Keratinocyte (primary cell): ENCODE results near the gene AP2A2. TPM values are rescaled to one million over a fixed set of nuclear protein-coding genes. Genes with fewer than 3 reads are reported as not detected.

Experiments used
- DNase-seq: peaks from one replicate; pipeline ENCODE4 v3.0.0-alpha.2; 2011; ENCODE audit warnings: low read depth, missing footprints, low spot score
- FAIRE-seq: peaks from 2 replicates; lab custom pipeline; 2011; peaks lifted over from hg19 to GRCh38; lab: Jason Lieb, UNC
- H2AFZ ChIP-seq: 2 replicates; pipeline ENCODE4 v1.6.0; 2012; ENCODE audit warnings: low read length, control low read depth, inconsistent platforms; ENCODE audit not compliant: control insufficient read depth
- H3K27ac ChIP-seq: 2 replicates; pipeline ENCODE4 v1.5.1; 2011; ENCODE audit warnings: low read length; ENCODE audit not compliant: control insufficient read depth, insufficient read depth
- H3K27me3 ChIP-seq: 3 replicates; pipeline ENCODE4 v1.6.0; 2011; ENCODE audit warnings: low read length; ENCODE audit not compliant: control insufficient read depth, insufficient read depth; ENCODE audit errors: extremely low read depth
- H3K36me3 ChIP-seq, 2 experiments: 2 replicates in 1 of 2; 3 replicates in 1 of 2; pipeline ENCODE4 v1.5.1; 2011; ENCODE audit warnings: low read length in 2 of 2, mild to moderate bottlenecking in 1 of 2; ENCODE audit not compliant: control insufficient read depth in 2 of 2, insufficient read depth in 2 of 2; ENCODE audit errors: extremely low read depth in 1 of 2
- H3K4me1 ChIP-seq: 3 replicates; pipeline ENCODE4 v1.5.1; 2011; ENCODE audit warnings: low read length; ENCODE audit not compliant: control insufficient read depth, insufficient read depth; ENCODE audit errors: extremely low read depth
- H3K4me2 ChIP-seq: 3 replicates; pipeline ENCODE4 v1.6.0; 2011; ENCODE audit warnings: low read depth, low read length; ENCODE audit not compliant: control insufficient read depth, insufficient read depth; ENCODE audit errors: extremely low read depth
- H3K4me3 ChIP-seq, 3 experiments: fragments of 200-600 bp in 1 of 3; sonication (generic) in 1 of 3; 2 replicates in 2 of 3; 3 replicates in 1 of 3; pipeline ENCODE4 v1.5.1; 2011 to 2016; ENCODE audit warnings: low read length in 3 of 3, mild to moderate bottlenecking in 3 of 3, control low read depth in 2 of 3, inconsistent platforms in 1 of 3, low read depth in 1 of 3, mixed read lengths in 1 of 3, mixed run types in 1 of 3, moderate library complexity in 1 of 3; ENCODE audit not compliant: control insufficient read depth in 2 of 3, insufficient read depth in 2 of 3; ENCODE audit errors: extremely low read depth in 1 of 3
- H3K79me2 ChIP-seq: 2 replicates; pipeline ENCODE4 v1.6.0; 2012; ENCODE audit warnings: low read length; ENCODE audit not compliant: control insufficient read depth, insufficient read depth
- H3K9ac ChIP-seq: 3 replicates; pipeline ENCODE4 v1.6.0; 2011; ENCODE audit warnings: low read length; ENCODE audit not compliant: control insufficient read depth, insufficient read depth; ENCODE audit errors: extremely low read depth
- H3K9me1 ChIP-seq: 3 replicates; pipeline ENCODE4 v1.6.0; 2011; ENCODE audit warnings: low read length; ENCODE audit not compliant: control insufficient read depth, insufficient read depth; ENCODE audit errors: extremely low read depth
- H3K9me3 ChIP-seq: 2 replicates; pipeline ENCODE4 v1.5.1; 2012; ENCODE audit warnings: low read depth, low read length; ENCODE audit not compliant: control insufficient read depth
- H4K20me1 ChIP-seq: 3 replicates; pipeline ENCODE4 v1.6.0; 2011; ENCODE audit warnings: low read length; ENCODE audit not compliant: control insufficient read depth, insufficient read depth; ENCODE audit errors: extremely low read depth
- EZH2 ChIP-seq: IDR thresholded peaks from one replicate; pipeline ENCODE4 v1.6.1; 2012; ENCODE audit warnings: inconsistent platforms, mild to moderate bottlenecking, low read length, moderate library complexity
- dilution Hi-C: fragments of 300-500 bp; cut with MboI; formaldehyde crosslinking; loops from one replicate; pipeline ENCODE4 v1.7.0; 2020; ENCODE audit warnings: low sequenced_read_pairs; ENCODE audit not compliant: extremely low pct_ligation_motif_present
- polyA plus RNA-seq, 5 experiments: library from polyadenylated mRNA; depleted of rRNA in 3 of 5; stranded (reverse) in 3 of 5; stranded (forward) in 1 of 5; unstranded in 1 of 5; fragments of >200 nt; gene quantifications; 1 replicate in 1 of 5; 2 replicates in 3 of 5; 3 replicates in 1 of 5; pipeline versions ENCODE4 v1.2.1 to v1.2.3, GENCODE V29; 2011 to 2012; ENCODE audit warnings: missing spikeins in 2 of 5, low read depth in 1 of 5, low replicate concordance in 1 of 5
- TF ChIP-seq, protein P1 (sequence below), 3 experiments: IDR thresholded peaks in 1 of 3; conservative IDR thresholded peaks in 1 of 3; optimal IDR thresholded peaks in 1 of 3; 2 replicates in 2 of 3; 3 replicates in 1 of 3; pipeline versions ENCODE3 to v1.5.1; 2011; ENCODE audit warnings: low read length in 3 of 3, mild to moderate bottlenecking in 3 of 3, moderate library complexity in 2 of 3, control low read depth in 1 of 3, inconsistent platforms in 1 of 3; ENCODE audit not compliant: insufficient read depth in 2 of 3; ENCODE audit errors: extremely low read depth in 1 of 3

Gene AP2A2
- polyA plus RNA-seq, 1 donor (not counting 4 experiments of a cell fraction or from before 2014, with no cell fraction given), result 47.8 TPM

DNA sequence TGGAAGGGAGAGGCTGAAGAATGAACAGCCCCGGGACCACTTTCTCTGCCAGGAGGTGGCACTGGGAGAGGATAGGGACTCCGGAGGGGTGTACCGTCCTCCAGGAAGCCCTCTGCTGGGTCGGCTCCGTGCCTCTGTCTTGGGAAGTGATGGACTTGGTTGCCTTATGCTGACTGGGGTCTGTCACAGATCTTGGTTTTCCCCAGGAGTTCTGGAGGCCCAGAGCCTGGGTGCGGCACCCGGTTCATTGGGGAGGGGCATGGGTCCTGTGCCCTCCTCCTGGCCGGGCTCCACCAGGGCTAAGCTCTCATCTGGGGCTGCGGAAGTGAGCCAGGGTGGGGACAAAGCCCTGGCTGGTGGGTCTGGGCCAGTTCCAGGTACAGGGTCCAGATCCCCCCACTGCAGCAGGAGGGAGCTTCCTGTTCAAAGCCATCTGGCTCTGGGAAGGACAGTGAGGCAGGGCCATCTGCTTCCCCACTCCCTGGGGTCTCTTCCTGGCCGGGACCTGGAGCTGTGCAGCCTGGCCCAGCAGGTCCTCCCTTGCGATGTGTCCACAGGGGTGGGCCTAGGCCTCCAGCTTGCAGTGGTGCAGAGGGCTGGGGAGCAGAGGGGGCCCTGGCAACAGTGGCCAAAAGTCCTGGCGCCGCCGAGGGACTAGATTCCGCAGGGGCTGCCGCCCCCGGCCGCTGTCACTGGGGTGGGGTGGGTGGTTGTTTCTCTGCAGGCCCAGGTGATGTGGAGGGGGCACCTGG lies 1.1 kb upstream of the AP2A2 start:
- H3K4me2 ChIP-seq, result no peak overlapping the region
- peaks cover 5% of the 10 kb centered on the region for H3K9me1 ChIP-seq
- peaks cover 10% of the 10 kb centered on the region for H3K4me1 ChIP-seq
- no peaks in the 10 kb centered on the region for H3K9me3 ChIP-seq
- H3K27ac ChIP-seq, result no peak overlapping the region
- DNase-seq, result no peak
- no peak overlapping the region for H3K4me3 ChIP-seq
- no peak overlapping the region for H3K9ac ChIP-seq
- H3K79me2 ChIP-seq, result peaks cover 32% of the 10 kb centered on the region
- H2AFZ ChIP-seq, result no peak overlapping the region
- dilution Hi-C loops, result no loop called here
- H3K36me3 ChIP-seq, result peaks cover 8% of the 10 kb centered on the region in 2 experiments
- TF ChIP-seq, protein P1, sequence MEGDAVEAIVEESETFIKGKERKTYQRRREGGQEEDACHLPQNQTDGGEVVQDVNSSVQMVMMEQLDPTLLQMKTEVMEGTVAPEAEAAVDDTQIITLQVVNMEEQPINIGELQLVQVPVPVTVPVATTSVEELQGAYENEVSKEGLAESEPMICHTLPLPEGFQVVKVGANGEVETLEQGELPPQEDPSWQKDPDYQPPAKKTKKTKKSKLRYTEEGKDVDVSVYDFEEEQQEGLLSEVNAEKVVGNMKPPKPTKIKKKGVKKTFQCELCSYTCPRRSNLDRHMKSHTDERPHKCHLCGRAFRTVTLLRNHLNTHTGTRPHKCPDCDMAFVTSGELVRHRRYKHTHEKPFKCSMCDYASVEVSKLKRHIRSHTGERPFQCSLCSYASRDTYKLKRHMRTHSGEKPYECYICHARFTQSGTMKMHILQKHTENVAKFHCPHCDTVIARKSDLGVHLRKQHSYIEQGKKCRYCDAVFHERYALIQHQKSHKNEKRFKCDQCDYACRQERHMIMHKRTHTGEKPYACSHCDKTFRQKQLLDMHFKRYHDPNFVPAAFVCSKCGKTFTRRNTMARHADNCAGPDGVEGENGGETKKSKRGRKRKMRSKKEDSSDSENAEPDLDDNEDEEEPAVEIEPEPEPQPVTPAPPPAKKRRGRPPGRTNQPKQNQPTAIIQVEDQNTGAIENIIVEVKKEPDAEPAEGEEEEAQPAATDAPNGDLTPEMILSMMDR (optimal IDR thresholded peaks at IDR 0.05 in 1 of 3, IDR thresholded peaks at IDR 0.05 in 1 of 3, conservative IDR thresholded peaks at IDR 0.05 in 1 of 3; ENCODE audit: extremely low read depth in 1 of 3, insufficient read depth in 2 of 3, low read length in 3 of 3), result no peak
- no peak for TF ChIP-seq EZH2
- no peak for FAIRE-seq
- H4K20me1 ChIP-seq, result peaks cover 3% of the 10 kb centered on the region
- H3K27me3 ChIP-seq, result no peaks in the 10 kb centered on the region

DNA sequence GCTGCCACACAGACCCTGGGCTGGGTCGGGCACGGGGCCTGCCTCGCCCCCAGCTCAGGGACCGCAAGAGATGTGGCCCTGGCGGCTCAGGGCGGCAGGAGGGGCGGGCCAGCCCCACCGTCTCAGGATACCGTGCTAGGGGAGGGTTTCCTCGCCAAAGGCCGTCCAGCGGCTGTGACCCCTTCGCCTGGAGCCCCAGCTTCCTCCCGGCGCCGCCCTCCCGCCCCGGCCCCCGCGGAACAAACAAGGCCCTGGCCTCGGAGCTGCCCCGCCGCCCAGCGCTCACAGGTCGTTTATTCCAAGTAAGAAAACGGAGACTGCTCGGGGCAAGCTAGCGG lies 543 bp upstream of the AP2A2 start:
- Histone ChIP-seq H3K4me1 (peaks cover 10% of the 10 kb centered on the region), H4K20me1 (peaks cover 3% of the 10 kb centered on the region), H3K9me3 (no peaks in the 10 kb centered on the region), H3K9me1 (peaks cover 5% of the 10 kb centered on the region), H3K4me2 (no peak overlapping the region), H3K27me3 (no peaks in the 10 kb centered on the region), H3K4me3 (peak overlapping the region in 1 of 3 experiments; percentile 16), H3K79me2 (peaks cover 38% of the 10 kb centered on the region), H3K9ac (no peak overlapping the region), H3K36me3 (peaks cover 8% of the 10 kb centered on the region in 2 experiments), H3K27ac (no peak overlapping the region), H2AFZ (no peak overlapping the region)
- DNase-seq (no peak), FAIRE-seq (no peak)
- dilution Hi-C loops, result no loop called here
- TF ChIP-seq, protein P1 (optimal IDR thresholded peaks at IDR 0.05 in 1 of 3, IDR thresholded peaks at IDR 0.05 in 1 of 3, conservative IDR thresholded peaks at IDR 0.05 in 1 of 3; ENCODE audit: extremely low read depth in 1 of 3, insufficient read depth in 2 of 3, low read length in 3 of 3), result no peak
- TF ChIP-seq EZH2, result no peak
